Tibial artery (tissue), 4 donors: ENCODE data around the gene ADORA3.

ENCODE experiments used
- DNase-seq, 2 donors: peaks; one replicate each; pipeline ENCODE4 v3.0.0-alpha.2; 2019
- H3K27ac ChIP-seq, 2 donors: fragments of 200-600 bp; sonication (generic) in 1 of 2; 1 replicate in 1 of 2; 2 replicates in 1 of 2; pipeline ENCODE4 v1.5.1; 2018 to 2019; ENCODE audit warnings: mild to moderate bottlenecking in 1 of 2
- H3K27me3 ChIP-seq, 2 donors: fragments of 200-600 bp; sonication (generic) in 1 of 2; one replicate each; pipeline versions ENCODE4 v1.5.1 to v1.6.0; 2016 to 2019
- H3K36me3 ChIP-seq, 3 donors: fragments of 200-600 bp; sonication (generic) in 2 of 3; one replicate each; pipeline ENCODE4 v1.5.1; 2016 to 2019; ENCODE audit warnings: mild to moderate bottlenecking in 2 of 3
- H3K4me1 ChIP-seq, 4 donors: fragments of 200-600 bp; sonication (generic) in 2 of 4; 1 replicate in 3 of 4; 2 replicates in 1 of 4; pipeline ENCODE4 v1.5.1; 2016 to 2019
- H3K4me3 ChIP-seq, 2 donors: fragments of 200-600 bp; sonication (generic) in 1 of 2; 1 replicate in 1 of 2; 2 replicates in 1 of 2; pipeline ENCODE4 v1.5.1; 2018 to 2019; ENCODE audit warnings: mild to moderate bottlenecking in 2 of 2
- H3K9me3 ChIP-seq, 3 donors: fragments of 200-600 bp; sonication (generic) in 1 of 3; one replicate each; pipeline ENCODE4 v1.5.1; 2016 to 2019
- intact Hi-C: fragments of 100-400 bp; cut with DNase I; formaldehyde crosslinking; loops from one replicate; pipeline ENCODE4 v1.15.0; 2023; ENCODE audit warnings: low total_unique reads
- TF ChIP-seq, protein P1 (sequence below), 2 experiments: fragments of 200-600 bp in 1 of 2; fragments of 450-650 bp in 1 of 2; IDR thresholded peaks; one replicate each; pipeline ENCODE4 v1.5.1; 2017 to 2019; ENCODE audit warnings: antibody characterized with exemption in 2 of 2, mild to moderate bottlenecking in 1 of 2, moderate library complexity in 1 of 2

The ADORA3 gene

GRCh38 chr1:111541721-111542120 lies 38.3 kb upstream of the ADORA3 start:
- Histone ChIP-seq H3K36me3 (no peaks in the 10 kb centered on the region), H3K27ac (no peak overlapping the region), H3K9me3 (no peaks in the 10 kb centered on the region), H3K27me3 (no peaks in the 10 kb centered on the region), H3K4me1 (peaks cover 0 to 20% (median 3%) of the 10 kb centered on the region in 4 donors), H3K4me3 (no peak overlapping the region)
- DNase-seq: no peak
- TF ChIP-seq, protein P1, sequence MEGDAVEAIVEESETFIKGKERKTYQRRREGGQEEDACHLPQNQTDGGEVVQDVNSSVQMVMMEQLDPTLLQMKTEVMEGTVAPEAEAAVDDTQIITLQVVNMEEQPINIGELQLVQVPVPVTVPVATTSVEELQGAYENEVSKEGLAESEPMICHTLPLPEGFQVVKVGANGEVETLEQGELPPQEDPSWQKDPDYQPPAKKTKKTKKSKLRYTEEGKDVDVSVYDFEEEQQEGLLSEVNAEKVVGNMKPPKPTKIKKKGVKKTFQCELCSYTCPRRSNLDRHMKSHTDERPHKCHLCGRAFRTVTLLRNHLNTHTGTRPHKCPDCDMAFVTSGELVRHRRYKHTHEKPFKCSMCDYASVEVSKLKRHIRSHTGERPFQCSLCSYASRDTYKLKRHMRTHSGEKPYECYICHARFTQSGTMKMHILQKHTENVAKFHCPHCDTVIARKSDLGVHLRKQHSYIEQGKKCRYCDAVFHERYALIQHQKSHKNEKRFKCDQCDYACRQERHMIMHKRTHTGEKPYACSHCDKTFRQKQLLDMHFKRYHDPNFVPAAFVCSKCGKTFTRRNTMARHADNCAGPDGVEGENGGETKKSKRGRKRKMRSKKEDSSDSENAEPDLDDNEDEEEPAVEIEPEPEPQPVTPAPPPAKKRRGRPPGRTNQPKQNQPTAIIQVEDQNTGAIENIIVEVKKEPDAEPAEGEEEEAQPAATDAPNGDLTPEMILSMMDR (IDR thresholded peaks at IDR 0.05): no peak
- intact Hi-C loops: no loop called here

DNA sequence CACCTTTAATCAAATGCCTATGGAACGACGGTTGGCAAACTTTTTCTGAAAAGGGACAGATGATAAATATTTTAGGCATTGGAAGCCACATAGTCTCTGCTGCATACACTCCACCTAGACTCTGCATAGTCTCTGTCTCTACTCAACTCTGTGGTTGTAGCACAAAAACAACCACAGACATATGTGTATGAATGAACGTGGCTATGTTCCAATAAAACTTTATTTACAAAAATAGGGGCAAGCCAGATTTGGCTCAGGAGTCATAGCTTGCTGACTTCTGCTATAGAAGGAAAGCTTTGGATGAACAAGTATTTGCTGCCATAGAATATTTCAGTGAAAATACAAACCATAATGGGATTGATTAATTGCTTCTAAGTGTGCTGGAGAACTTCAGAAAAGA lies 37.5 kb upstream of the ADORA3 start:
- no peak for DNase-seq
- Histone ChIP-seq H3K36me3 (no peaks in the 10 kb centered on the region), H3K27ac (no peak overlapping the region), H3K27me3 (no peaks in the 10 kb centered on the region), H3K4me1 (peaks cover 0 to 28% (median 5%) of the 10 kb centered on the region in 4 donors), H3K9me3 (no peaks in the 10 kb centered on the region), H3K4me3 (no peak overlapping the region)
- intact Hi-C loops: no loop called here
- TF ChIP-seq, protein P1 (IDR thresholded peaks at IDR 0.05): no peak

- intact Hi-C loops: loop anchor here (10.0 kb wide), 1 partner anchor 56 kb away; no protein-coding TSS in a partner anchor
Observed at GRCh38 chr1:111538343-111539025, 35.1 kb upstream of the ADORA3 start.

GRCh38 chr1:111535256-111536191 lies 32.1 kb upstream of the ADORA3 start:
- peak in 1 of 2 donors; percentile 83 for DNase-seq

More at GRCh38 chr1:111538343-111539025, 35.1 kb upstream of the ADORA3 start:
- Histone ChIP-seq H3K4me3 (no peak overlapping the region), H3K36me3 (no peaks in the 10 kb centered on the region), H3K27ac (peak overlapping the region; percentile 71 to 87), H3K9me3 (no peaks in the 10 kb centered on the region), H3K27me3 (no peaks in the 10 kb centered on the region), H3K4me1 (peaks cover 0 to 45% (median 13%) of the 10 kb centered on the region in 4 donors)
- no peak for DNase-seq
- TF ChIP-seq, protein P1 (IDR thresholded peaks at IDR 0.05): no peak

GRCh38 chr1:111520053-111520452 lies 16.6 kb upstream of the ADORA3 start:
- no peaks in the 10 kb centered on the region for H3K27me3 ChIP-seq
- no peak overlapping the region for H3K4me3 ChIP-seq
- no peak for DNase-seq
- no peak overlapping the region for H3K27ac ChIP-seq
- peaks cover 0 to 20% (median 15%) of the 10 kb centered on the region in 4 donors for H3K4me1 ChIP-seq
- intact Hi-C loops: no loop called here
- no peaks in the 10 kb centered on the region for H3K36me3 ChIP-seq
- TF ChIP-seq, protein P1 (IDR thresholded peaks at IDR 0.05): no peak
- no peaks in the 10 kb centered on the region for H3K9me3 ChIP-seq

More at GRCh38 chr1:111535256-111536191, 32.1 kb upstream of the ADORA3 start:
- TF ChIP-seq, protein P1 (IDR thresholded peaks at IDR 0.05): no peak
- peaks cover 0 to 45% (median 13%) of the 10 kb centered on the region in 4 donors for H3K4me1 ChIP-seq
- H3K4me3 ChIP-seq: peak overlapping the region; percentile 7 to 27
- no peaks in the 10 kb centered on the region for H3K36me3 ChIP-seq
- no peaks in the 10 kb centered on the region for H3K27me3 ChIP-seq
- H3K27ac ChIP-seq: peak overlapping the region; percentile 71 to 87
- intact Hi-C loops: loop anchor here (10.0 kb wide), 1 partner anchor 59 kb away; no protein-coding TSS in a partner anchor
- H3K9me3 ChIP-seq: no peaks in the 10 kb centered on the region
